VCaP (cell line): ENCODE measurements around the gene RAB40C.

Experiments used
- H3K27ac ChIP-seq: fragments of 450-650 bp; 2 replicates; pipeline ENCODE4 v1.5.1; 2017
- CTCF ChIP-seq: fragments of 450-650 bp; conservative IDR thresholded peaks from 2 replicates; pipeline ENCODE4 v1.5.1; 2017; ENCODE audit warnings: mild to moderate bottlenecking, moderate library complexity

The RAB40C gene

GRCh38 chr16:590188-590814, 435 bp downstream of the RAB40C start:
- 0 out of 2 replicates have a peak, but pooled peaks have one; percentile 6 for TF ChIP-seq CTCF
- H3K27ac ChIP-seq, result peak overlapping the region; percentile 94

GRCh38 chr16:590815-591200, 942 bp downstream of the RAB40C start:
- peak overlapping the region; percentile 94 for H3K27ac ChIP-seq
- no peak for TF ChIP-seq CTCF

GRCh38 chr16:591231-591630, 1.4 kb downstream of the RAB40C start:
- peak overlapping the region; percentile 76; the same call in 1 of the 2 replicates for H3K27ac ChIP-seq

GRCh38 chr16:591892-592517, 2.1 kb downstream of the RAB40C start:
- TF ChIP-seq CTCF, result no peak
- peak overlapping the region; percentile 76 for H3K27ac ChIP-seq

More at GRCh38 chr16:591231-591630, 1.4 kb downstream of the RAB40C start:
- no peak for TF ChIP-seq CTCF

GRCh38 chr16:592518-593306, 2.8 kb downstream of the RAB40C start:
- peak overlapping the region; percentile 76 for H3K27ac ChIP-seq
- no peak for TF ChIP-seq CTCF

GRCh38 chr16:593406-593805, 3.5 kb downstream of the RAB40C start:
- peak overlapping the region; percentile 76 for H3K27ac ChIP-seq
- TF ChIP-seq CTCF, result no peak

GRCh38 chr16:593807-594206, 3.9 kb downstream of the RAB40C start:
- TF ChIP-seq CTCF, result no peak
- peak overlapping the region; percentile 76 for H3K27ac ChIP-seq
